Measurements from ENCODE around the gene NTN4. TPM values are rescaled to one million over a fixed set of nuclear protein-coding genes. Genes with fewer than 3 reads are reported as not detected.

NTN4 gene
- polyA plus RNA-seq, 1 donor (not counting 4 experiments of a cell fraction or from before 2014, with no cell fraction given): 8.3 TPM

GRCh38 chr12:95674631-95675030 is 115.9 kb downstream of the NTN4 start:
- H3K4me1 ChIP-seq (ENCODE audit: control insufficient read depth, extremely low read depth, insufficient read depth, low read length): no peaks in the 10 kb centered on the region
- dilution Hi-C loops (cut with MboI; ENCODE audit: extremely low pct_ligation_motif_present, low sequenced_read_pairs): no loop called here
- no peaks in the 10 kb centered on the region for H3K9me3 ChIP-seq (ENCODE audit: control insufficient read depth, low read depth, low read length)
- H3K36me3 ChIP-seq (ENCODE audit: control insufficient read depth in 2 of 2, extremely low read depth in 1 of 2, insufficient read depth in 2 of 2, low read length in 2 of 2): no peaks in the 10 kb centered on the region
- H3K9ac ChIP-seq (ENCODE audit: control insufficient read depth, extremely low read depth, insufficient read depth, low read length): no peak overlapping the region
- H3K27me3 ChIP-seq (ENCODE audit: control insufficient read depth, extremely low read depth, insufficient read depth, low read length): no peaks in the 10 kb centered on the region
- H4K20me1 ChIP-seq (ENCODE audit: control insufficient read depth, extremely low read depth, insufficient read depth, low read length): no peaks in the 10 kb centered on the region
- FAIRE-seq (no peak), DNase-seq (ENCODE audit: low read depth, low spot score) (no peak)
- H3K79me2 ChIP-seq (ENCODE audit: control insufficient read depth, insufficient read depth, low read length): no peaks in the 10 kb centered on the region
- no peak overlapping the region for H3K4me2 ChIP-seq (ENCODE audit: control insufficient read depth, extremely low read depth, insufficient read depth, low read depth, low read length)
- TF ChIP-seq EZH2 (IDR thresholded peaks at IDR 0.05; ENCODE audit: low read length): no peak
- TF ChIP-seq, protein P1, sequence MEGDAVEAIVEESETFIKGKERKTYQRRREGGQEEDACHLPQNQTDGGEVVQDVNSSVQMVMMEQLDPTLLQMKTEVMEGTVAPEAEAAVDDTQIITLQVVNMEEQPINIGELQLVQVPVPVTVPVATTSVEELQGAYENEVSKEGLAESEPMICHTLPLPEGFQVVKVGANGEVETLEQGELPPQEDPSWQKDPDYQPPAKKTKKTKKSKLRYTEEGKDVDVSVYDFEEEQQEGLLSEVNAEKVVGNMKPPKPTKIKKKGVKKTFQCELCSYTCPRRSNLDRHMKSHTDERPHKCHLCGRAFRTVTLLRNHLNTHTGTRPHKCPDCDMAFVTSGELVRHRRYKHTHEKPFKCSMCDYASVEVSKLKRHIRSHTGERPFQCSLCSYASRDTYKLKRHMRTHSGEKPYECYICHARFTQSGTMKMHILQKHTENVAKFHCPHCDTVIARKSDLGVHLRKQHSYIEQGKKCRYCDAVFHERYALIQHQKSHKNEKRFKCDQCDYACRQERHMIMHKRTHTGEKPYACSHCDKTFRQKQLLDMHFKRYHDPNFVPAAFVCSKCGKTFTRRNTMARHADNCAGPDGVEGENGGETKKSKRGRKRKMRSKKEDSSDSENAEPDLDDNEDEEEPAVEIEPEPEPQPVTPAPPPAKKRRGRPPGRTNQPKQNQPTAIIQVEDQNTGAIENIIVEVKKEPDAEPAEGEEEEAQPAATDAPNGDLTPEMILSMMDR (optimal IDR thresholded peaks at IDR 0.05 in 1 of 3, IDR thresholded peaks at IDR 0.05 in 1 of 3, conservative IDR thresholded peaks at IDR 0.05 in 1 of 3; ENCODE audit: extremely low read depth in 1 of 3, insufficient read depth in 2 of 3, low read length in 3 of 3): no peak
- no peak overlapping the region for H2AFZ ChIP-seq (ENCODE audit: control insufficient read depth, low read length)
- no peaks in the 10 kb centered on the region for H3K9me1 ChIP-seq (ENCODE audit: control insufficient read depth, extremely low read depth, insufficient read depth, low read length)
- H3K4me3 ChIP-seq (ENCODE audit: control insufficient read depth in 2 of 3, extremely low read depth in 1 of 3, insufficient read depth in 2 of 3, low read depth in 1 of 3, low read length in 3 of 3): no peak overlapping the region
- no peak overlapping the region for H3K27ac ChIP-seq (ENCODE audit: control insufficient read depth, insufficient read depth, low read length)

- no peak for DNase-seq (ENCODE audit: low read depth, low spot score)
- no peaks in the 10 kb centered on the region for H3K4me1 ChIP-seq (ENCODE audit: control insufficient read depth, extremely low read depth, insufficient read depth, low read length)
- no peaks in the 10 kb centered on the region for H3K9me3 ChIP-seq (ENCODE audit: control insufficient read depth, low read depth, low read length)
- no peak overlapping the region for H3K9ac ChIP-seq (ENCODE audit: control insufficient read depth, extremely low read depth, insufficient read depth, low read length)
- no peaks in the 10 kb centered on the region for H3K9me1 ChIP-seq (ENCODE audit: control insufficient read depth, extremely low read depth, insufficient read depth, low read length)
- no peaks in the 10 kb centered on the region for H3K27me3 ChIP-seq (ENCODE audit: control insufficient read depth, extremely low read depth, insufficient read depth, low read length)
- no peaks in the 10 kb centered on the region for H4K20me1 ChIP-seq (ENCODE audit: control insufficient read depth, extremely low read depth, insufficient read depth, low read length)
- H3K4me3 ChIP-seq (ENCODE audit: control insufficient read depth in 2 of 3, extremely low read depth in 1 of 3, insufficient read depth in 2 of 3, low read depth in 1 of 3, low read length in 3 of 3): no peak overlapping the region
- H3K36me3 ChIP-seq (ENCODE audit: control insufficient read depth in 2 of 2, extremely low read depth in 1 of 2, insufficient read depth in 2 of 2, low read length in 2 of 2): no peaks in the 10 kb centered on the region
- no peak overlapping the region for H3K27ac ChIP-seq (ENCODE audit: control insufficient read depth, insufficient read depth, low read length)
- no peak overlapping the region for H3K4me2 ChIP-seq (ENCODE audit: control insufficient read depth, extremely low read depth, insufficient read depth, low read depth, low read length)
- FAIRE-seq: no peak
- no peaks in the 10 kb centered on the region for H3K79me2 ChIP-seq (ENCODE audit: control insufficient read depth, insufficient read depth, low read length)
- dilution Hi-C loops (cut with MboI; ENCODE audit: extremely low pct_ligation_motif_present, low sequenced_read_pairs): no loop called here
- TF ChIP-seq, protein P1 (optimal IDR thresholded peaks at IDR 0.05 in 1 of 3, IDR thresholded peaks at IDR 0.05 in 1 of 3, conservative IDR thresholded peaks at IDR 0.05 in 1 of 3; ENCODE audit: extremely low read depth in 1 of 3, insufficient read depth in 2 of 3, low read length in 3 of 3): no peak
- TF ChIP-seq EZH2 (IDR thresholded peaks at IDR 0.05; ENCODE audit: low read length): no peak
- H2AFZ ChIP-seq (ENCODE audit: control insufficient read depth, low read length): no peak overlapping the region
These were observed 116.4 kb downstream of the NTN4 start for GRCh38 chr12:95674163-95674562.
